Activated CD8-positive, alpha-beta memory T cell treated with anti-CD3 and anti-CD28 coated beads, Interleukin-2, amount 50 U/mL, for 1 hour (primary cell): Measurements from ENCODE around the gene EEF1B2.
"Not testable (repeated sequence)": the region's sequence is repeated elsewhere in the genome, so short reads cannot be mapped to it uniquely, and the experiment has no call there.

ENCODE experiments used
- DNase-seq: peaks from one replicate; pipeline ENCODE4 v3.0.0-alpha.2; 2020; ENCODE audit errors: extremely low read depth

EEF1B2 gene

DNA sequence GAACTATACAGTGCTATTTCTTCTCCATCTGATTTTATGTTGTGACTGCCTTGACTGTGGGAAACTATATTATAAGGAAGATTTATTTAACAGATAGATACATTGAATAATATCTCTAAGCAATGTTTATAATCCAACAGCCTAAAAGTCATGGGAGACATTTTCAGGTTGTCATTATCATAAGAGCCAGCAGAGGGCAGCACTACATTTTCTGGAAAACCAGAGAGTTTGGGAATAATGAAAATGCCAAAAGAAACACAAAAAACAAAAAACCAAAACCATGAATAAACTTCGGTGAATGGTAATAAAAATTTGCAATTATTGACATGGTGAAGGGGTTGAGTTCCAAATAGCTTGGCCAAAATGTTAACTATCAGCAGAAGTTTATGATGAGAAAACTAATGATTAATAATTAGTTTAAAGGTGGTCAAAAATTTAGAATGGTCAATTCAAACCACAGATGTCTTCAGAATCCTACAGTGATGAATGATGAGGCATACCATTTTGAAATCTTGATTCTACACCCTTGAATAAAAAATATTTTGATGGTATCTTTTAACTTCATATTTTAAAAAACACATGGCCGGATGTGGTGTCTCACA lies 4.7 kb downstream of the EEF1B2 start:
- DNase-seq: no peak

DNA sequence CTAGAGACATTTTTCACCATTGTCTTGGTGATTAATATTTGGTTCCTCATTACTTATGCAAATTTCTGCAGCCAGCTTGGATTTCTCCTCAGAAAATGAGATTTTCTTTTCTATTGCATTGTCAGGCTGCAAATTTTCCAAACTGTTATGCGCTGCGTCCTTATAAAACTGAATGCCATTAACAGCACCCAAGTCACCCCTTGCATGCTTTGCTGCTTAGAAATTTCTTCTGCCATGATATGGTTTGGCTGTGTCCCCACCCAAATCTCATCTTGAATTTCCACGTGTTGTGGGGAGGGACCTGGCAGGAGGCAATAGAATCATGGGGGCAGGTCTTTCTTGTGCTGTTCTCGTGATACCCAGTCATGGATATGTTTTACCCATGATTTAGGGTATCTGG lies 8.5 kb downstream of the EEF1B2 start:
- DNase-seq: not testable (repeated sequence)

DNA sequence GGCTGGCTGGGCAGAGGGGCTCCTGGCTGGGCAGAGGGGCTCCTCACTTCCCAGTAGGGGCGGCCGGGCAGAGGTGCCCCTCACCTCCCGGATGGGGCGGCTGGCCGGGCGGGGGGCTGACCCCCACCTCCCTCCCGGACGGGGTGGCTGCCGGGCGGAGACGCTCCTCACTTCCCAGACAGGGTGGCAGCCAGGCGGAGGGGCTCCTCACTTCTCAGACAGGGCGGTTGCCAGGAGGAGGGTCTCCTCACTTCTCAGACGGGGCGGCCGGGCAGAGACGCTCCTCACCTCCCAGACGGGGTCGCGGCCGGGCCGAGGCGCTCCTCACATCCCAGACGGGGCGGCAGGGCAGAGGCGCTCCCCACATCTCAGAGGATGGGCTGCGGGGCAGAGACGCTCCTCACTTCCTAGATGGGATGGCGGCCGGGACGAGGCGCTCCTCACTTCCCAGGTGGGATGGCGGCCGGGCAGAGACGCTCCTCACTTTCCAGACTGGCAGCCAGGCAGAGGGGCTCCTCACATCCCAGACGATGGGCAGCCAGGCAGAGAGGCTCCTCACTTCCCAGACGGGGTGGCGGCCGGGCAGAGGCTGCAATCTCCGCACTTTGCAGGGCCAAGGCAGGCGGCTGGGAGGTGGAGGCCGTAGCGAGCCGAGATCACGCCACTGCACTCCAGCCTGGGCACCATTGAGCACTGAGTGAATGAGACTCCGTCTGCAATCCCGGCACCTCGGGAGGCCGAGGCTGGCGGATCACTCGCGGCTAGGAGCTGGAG lies 12.1 kb downstream of the EEF1B2 start:
- DNase-seq: not testable (repeated sequence)

DNA sequence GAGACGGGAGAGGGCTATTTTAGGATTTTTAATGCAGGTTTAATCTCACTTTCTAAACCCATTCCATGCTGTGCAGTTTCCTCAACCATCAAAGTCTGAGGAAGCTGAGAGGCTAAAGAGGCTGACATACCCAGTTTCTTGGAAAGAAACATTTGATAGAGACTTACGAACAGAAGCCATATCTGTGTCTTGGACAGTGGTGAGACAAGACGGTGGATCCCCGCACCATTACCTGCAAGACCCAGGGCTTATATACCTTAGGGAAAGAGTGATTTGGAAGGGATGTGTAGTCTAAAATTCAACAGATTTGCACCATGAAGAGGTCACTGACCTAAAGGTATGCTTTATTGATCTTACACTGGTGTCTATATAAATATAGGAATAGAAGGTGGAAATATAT lies 13.5 kb downstream of the EEF1B2 start:
- DNase-seq: no peak

DNA sequence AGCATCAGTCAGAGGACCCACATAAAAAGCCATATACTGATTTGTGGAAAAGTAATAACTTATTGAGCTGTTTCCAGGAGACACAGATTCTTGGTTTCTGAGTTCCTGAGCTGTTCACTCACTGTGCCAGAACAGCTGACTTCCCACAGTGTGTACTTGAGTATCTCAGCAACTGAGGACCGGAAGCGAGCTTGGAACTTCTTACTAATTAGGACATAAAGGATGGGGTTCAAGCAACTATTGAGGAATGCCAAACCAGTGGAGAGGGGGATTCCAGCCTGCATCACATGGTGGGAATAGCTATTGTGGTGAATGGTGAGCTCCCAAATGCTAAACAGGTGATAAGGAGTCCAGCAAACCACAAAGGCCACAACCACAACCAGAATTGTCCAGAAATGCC lies 16.4 kb downstream of the EEF1B2 start:
- DNase-seq: no peak

DNA sequence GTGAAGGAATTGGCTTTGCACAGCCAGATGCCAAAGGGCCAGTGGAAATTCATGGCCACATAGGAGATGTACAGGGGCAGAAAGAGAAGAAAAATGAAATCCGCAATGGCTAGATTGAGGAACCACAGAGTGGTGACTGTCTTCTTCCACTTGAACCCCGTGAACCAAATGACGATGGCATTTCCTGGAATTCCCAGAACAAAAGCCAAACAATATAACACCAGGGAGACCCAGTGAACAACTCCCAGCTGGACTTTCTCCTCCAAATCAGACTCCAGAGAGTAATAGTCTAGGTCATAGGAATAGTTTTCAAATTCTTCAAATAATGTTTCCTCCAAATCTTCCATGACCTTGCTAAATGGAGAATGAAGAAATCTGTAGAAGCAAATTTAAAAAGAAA lies 17.2 kb downstream of the EEF1B2 start:
- no peak for DNase-seq

DNA sequence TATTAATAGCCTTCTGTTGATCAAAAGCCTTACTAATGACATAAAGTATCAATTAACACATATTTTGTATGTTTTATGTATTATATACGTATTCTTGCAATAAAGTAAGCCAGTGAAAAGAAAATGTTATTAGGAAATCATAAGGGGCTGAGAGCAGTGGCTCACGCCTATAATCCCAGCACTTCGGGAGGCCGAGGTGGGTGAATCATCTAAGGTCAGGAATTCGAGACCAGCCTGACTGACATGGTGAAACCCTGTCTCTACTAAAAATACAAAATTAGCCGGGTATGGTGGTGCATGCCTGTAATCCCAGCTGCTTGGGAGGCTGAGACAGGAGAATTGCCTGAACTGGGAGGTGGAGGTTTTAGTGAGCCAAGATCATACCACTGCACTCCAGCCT lies 21.8 kb downstream of the EEF1B2 start:
- DNase-seq: not testable (repeated sequence)

DNA sequence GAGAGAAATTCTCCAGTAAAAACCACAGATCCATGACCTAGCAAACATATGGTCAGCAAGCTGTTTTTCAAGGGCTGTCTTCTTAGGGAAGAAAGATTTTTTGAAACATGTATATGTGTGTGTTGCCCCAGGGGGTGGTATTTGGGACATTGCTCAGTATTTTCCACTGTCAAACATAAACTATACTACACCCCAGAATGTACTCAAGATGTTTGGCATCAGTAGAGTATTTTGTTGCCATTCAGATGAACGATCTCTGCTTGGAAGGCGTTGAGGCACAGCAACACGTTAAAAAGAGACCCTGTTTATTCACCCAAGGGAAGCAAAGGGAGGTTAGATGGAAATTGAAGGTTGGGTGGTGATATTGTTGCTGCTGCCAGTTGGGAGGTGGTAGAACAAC lies 30.0 kb downstream of the EEF1B2 start:
- DNase-seq: no peak

DNA sequence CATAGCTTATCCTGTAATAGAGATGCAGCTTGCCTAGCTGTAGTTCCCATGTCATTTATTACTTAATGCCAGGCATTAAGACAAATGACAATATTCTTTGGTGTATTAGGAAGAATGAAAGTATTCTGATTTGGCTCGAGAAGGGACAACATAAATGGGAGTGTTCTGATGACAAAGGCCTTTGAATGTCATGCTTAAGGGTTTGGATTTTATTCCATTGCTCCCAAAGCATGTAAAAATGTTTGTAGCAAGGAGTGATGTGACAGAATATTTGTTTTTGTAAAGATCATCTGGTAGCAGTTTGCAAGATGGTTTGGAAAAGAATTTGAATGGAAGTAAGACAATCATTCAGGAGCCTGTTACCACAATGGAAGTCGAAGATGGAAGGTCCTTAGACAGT lies 30.4 kb downstream of the EEF1B2 start:
- DNase-seq: no peak

DNA sequence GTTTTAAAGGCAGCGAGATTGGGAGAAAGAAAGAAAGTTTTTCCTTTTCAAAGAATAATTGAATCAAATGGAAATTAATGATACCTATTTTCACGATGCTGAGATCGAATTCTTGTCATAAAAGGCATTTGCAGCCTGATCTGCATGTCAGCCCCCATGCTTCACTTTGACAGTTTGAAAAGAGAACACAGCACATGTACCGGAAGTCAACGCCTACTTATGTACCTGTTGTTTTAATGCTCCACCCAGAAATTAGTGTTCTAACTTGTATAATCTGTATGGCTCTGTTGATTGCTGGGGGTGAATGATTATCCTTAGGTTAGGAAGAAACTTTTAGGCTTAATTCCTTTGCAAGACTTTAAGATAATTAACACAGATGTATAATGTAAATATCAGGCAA lies 31.0 kb downstream of the EEF1B2 start:
- no peak for DNase-seq

DNA sequence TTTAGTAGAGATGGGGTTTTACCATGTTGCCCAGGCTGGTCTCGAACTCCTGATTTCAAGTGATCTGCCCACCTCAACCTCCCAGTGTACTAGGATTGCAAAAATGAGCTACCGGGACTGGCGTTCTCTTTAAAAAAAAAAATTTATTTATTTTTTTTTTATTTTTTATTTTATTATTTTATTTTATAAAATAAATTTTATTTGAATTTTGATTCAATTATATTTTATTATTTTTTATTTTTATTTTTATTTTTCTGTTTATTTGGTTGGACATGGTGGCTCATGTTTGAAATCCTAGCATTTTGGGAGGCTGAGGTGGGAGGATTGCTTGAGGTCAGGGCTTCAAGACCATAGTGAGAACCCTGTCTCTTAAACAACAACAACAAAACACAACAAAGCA lies 32.5 kb downstream of the EEF1B2 start:
- DNase-seq: no peak

DNA sequence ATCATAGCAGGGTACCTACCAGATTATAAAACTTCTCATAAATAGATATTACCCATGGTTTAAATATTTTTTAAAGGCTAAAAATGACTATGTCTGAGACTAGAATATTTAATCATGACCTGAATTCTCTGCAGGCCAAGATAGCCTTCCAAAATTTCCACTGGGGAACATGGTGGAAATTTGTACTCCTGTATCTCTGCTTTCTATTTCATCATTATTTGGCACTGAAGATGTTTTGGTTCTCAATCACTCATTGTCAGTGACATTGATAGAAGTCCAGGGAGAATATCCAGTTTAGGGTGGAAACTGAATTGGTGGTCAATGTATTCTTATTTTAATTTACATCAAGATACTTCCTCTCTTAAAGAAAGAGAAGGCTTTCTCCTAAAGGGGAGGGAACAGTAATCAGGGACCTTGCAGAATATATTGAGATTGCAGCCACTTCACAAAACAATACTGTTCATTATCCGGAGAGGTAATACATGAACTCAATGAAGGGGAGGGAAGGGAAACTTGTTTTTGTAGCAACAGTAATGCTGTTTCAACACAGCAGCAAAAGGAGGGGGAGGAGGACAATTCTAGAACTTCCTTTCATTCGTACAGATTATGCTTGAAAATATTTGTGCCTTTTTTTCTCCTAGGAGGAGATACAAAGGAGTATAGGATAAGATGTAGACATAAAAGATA lies 34.1 kb downstream of the EEF1B2 start:
- no peak for DNase-seq

DNA sequence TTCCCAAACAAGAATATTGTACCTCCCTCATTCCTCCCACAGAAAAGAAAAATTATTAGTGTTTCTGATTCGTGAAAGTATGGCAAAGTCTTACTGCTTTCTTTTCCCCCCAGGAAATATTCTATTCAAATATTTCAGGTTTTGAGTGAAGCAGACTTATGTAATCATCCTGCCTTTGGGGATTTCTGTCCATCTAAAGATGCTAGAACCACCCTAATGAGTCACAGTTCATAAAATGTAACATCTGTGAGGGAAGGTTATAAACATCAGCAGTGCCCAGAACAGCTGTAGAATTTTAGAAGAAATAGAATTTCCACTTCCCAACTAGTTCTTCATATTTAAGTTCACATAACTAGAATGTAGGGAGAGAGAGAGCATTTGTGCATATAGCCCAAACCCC lies 39.0 kb downstream of the EEF1B2 start:
- no peak for DNase-seq

DNA sequence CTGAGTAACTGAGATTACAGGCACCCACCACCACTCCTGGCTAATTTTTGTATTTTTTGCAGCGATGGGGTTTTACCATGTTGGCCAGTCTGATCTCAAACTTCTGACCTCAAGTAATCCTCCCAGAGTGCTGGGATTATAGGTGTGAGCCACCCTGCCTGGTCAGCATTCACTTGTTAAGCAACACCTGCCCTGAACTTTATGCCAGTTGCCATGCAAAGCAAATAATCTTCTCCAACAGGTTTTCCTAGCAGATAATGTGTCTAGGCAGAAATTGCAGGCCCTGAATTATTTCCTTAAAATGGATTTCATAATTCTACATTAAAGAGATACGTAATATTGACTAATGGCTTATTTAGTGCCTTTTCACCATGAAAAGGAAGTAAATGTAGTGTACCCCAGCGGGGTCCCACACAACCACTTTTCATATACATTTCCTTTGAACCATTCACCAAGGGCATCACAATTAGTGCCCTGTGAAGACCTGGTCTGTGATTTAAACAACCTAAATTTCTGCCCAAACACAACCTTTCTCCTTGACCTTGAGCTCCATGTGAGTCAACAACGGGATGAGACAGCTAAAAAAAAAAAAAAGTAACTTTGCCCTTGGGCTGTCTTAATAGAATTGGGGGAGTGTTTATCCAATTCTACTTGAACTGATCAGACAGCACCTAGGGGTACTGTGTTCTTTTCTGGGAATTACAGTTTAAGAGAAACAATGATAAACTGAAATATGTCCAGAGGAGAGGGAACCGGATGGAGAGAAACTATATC lies 41.6 kb downstream of the EEF1B2 start:
- no peak for DNase-seq

DNA sequence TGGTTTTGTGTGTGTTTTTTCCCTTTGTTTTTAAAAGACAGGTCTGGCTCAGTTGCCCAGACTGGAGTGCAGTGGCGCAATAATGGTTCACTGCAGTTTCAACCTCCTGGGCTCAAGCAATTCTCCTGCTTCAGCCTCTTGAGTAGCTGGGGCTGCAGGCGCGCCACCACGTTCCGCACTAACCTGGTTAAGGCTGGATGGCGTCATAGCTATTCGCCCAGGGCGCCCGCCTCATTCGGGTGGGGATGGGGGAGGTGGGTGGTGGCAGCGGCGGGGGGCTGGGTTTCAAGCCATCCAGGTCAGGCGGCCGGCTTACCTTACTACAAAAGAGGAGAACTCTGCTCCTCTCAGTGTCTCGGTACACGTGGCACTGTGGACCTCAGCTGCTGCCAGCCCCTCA lies 42.8 kb downstream of the EEF1B2 start:
- no peak for DNase-seq

DNA sequence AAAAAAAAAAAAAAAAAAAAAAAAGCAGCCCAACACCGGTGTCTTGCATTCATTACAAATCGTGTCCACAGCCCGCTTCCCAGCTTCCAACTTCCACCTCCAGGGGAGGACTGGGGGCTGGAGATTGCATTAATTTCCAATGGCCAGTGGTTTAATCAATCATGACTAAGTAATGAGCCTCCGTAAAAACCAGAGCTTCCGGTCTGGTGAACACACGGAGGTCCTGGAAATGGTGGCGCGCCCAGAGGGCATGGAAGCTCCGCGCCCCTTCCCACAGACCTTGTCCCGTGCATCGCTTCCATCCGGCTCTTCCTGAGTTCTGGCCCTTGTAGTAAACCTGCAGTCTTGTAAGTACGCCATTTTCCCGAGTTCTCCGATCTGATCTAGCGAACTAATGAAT lies 43.6 kb downstream of the EEF1B2 start:
- no peak for DNase-seq

DNA sequence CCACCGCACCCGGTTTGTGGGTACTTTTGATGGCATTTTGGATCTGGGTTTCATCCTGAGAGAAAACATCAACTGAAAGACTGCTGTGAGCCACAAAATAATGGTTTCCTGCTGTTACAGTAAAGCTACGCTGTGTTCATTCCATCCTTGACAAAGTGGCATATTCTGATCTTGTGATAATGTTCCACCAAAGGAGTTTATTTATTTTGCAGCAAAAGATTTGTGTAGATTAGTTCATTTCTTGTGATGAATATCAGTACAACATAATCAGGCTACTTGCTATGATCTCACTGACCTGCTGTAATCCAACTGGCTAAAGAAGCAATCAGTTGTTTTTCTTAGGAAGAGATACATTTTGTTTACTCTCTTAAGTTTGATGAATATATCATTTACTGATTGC lies 45.0 kb downstream of the EEF1B2 start:
- DNase-seq: no peak

DNA sequence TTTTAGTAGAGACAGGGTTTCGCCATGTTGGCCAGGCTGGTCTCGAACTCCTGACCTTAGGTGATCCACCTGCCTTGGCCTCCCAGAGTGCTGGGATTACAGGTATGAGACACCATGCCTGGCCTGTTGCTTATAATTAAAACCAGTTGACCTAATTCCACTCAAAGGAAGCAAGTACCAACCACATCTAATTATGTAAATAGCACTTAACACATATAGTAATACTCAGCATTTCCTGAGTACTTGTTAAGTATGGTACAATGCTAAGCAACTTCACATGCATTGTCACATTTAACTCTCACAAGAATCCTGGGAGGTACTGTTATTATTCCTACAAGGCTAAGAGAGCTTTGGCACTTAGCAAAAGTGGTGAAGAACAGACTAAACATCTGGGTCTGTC lies 47.6 kb downstream of the EEF1B2 start:
- not testable (repeated sequence) for DNase-seq

DNA sequence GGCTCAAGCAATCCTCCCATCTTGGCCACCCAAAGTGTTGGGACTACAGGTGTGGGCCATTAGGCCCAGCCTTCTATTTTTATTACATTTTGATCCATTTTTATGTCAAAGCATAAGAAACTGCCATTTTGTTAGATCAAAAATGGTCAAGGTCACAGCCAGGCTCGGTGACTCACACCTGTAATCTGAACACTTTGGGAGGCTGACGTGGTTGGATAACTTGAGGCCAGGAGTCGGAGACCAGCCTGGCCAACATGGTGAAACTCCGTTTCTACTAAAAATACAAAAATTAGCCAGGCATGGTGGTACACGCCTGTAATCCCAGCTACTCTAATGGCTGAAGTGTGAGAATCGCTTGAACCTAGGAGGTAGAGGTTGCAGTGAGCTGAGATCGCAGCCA lies 49.2 kb downstream of the EEF1B2 start:
- DNase-seq: no peak

DNA sequence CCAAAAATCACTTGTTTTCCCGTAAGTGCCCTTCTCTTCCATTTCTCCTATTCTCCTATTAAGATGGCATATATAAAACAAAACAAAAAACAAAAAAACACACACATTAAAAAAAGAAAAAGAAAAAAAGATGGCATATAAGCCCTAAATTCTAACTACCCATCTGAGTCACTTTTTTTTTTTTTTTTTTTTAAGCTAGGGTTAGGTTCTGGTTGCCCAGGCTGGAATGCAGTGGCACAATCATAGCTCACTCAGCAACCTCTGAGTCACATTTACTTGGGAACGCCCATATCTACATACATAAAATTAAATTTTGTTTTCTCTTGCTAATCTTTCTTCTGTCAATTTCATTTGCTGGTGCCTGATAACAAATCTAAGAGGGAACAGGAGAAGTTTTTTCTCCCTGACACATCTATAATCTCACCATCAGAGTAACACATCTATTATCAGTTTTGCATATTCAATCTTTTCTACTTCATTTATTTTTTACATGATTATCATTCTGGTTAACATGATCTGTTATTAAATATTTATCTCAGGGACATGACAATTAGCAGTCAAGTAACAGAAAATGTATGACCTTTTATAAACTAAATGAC lies 52.1 kb downstream of the EEF1B2 start:
- DNase-seq: no peak
